Measurements from ENCODE around the gene GATAD2A.

- TF ChIP-seq CTCF (conservative IDR thresholded peaks at IDR 0.05 in 1 of 2, IDR thresholded peaks at IDR 0.05 in 1 of 2; ENCODE audit: extremely low read depth in 1 of 2, insufficient read depth in 1 of 2, low read depth in 1 of 2, low read length in 2 of 2), result no peak
- no peak for TF ChIP-seq EZH2 (IDR thresholded peaks at IDR 0.05; ENCODE audit: borderline replicate concordance, low read length)
These were observed 118.6 kb downstream of the GATAD2A start for GRCh38 chr19:19524053-19524452.

All from mammary epithelial cell (primary cell).